Stimulated activated CD8-positive, alpha-beta memory T cell treated with anti-CD3 and anti-CD28 coated beads, Interleukin-4, amount 100 ng/mL, for 4 hours (primary cell): ENCODE measurements around the gene SLIT3.

Experiments
- DNase-seq, 2 donors: peaks; one replicate each; pipeline ENCODE4 v3.0.0-alpha.2; 2020; ENCODE audit warnings: low read depth in 2 of 2, low spot score in 1 of 2

The SLIT3 gene

GRCh38 chr5:169048181-169049125 is 252.5 kb downstream of the SLIT3 start:
- no peak for DNase-seq

GRCh38 chr5:169044962-169045361 is 256.0 kb downstream of the SLIT3 start:
- no peak for DNase-seq

GRCh38 chr5:169041180-169041579 is 259.8 kb downstream of the SLIT3 start:
- no peak for DNase-seq

- DNase-seq = no peak
These were observed 261.3 kb downstream of the SLIT3 start for GRCh38 chr5:169039592-169039991.

GRCh38 chr5:169037466-169037865 is 263.5 kb downstream of the SLIT3 start:
- DNase-seq = no peak

GRCh38 chr5:169036079-169036805 is 264.7 kb downstream of the SLIT3 start:
- DNase-seq = no peak

GRCh38 chr5:169029661-169030274 is 271.2 kb downstream of the SLIT3 start:
- no peak for DNase-seq

- DNase-seq = no peak
These were observed 271.9 kb downstream of the SLIT3 start for GRCh38 chr5:169029037-169029436.

GRCh38 chr5:169027501-169028061 is 273.4 kb downstream of the SLIT3 start:
- no peak for DNase-seq

- DNase-seq = no peak
These were observed 275.4 kb downstream of the SLIT3 start for GRCh38 chr5:169025491-169025890.

GRCh38 chr5:169024421-169024820 is 276.5 kb downstream of the SLIT3 start:
- no peak for DNase-seq

- DNase-seq = no peak
These were observed 278.2 kb downstream of the SLIT3 start for GRCh38 chr5:169022718-169023117.

- DNase-seq = no peak
These were observed 280.8 kb downstream of the SLIT3 start for GRCh38 chr5:169020102-169020501.

- DNase-seq = no peak
These were observed 282.0 kb downstream of the SLIT3 start for GRCh38 chr5:169018925-169019324.

GRCh38 chr5:169015991-169016390 is 284.9 kb downstream of the SLIT3 start:
- DNase-seq = no peak

- no peak for DNase-seq
These were observed 287.1 kb downstream of the SLIT3 start for GRCh38 chr5:169013846-169014245.

GRCh38 chr5:169013208-169013728 is 287.7 kb downstream of the SLIT3 start:
- DNase-seq = no peak

GRCh38 chr5:169012450-169012849 is 288.5 kb downstream of the SLIT3 start:
- DNase-seq = no peak

GRCh38 chr5:169011451-169011850 is 289.5 kb downstream of the SLIT3 start:
- no peak for DNase-seq

- DNase-seq = no peak
These were observed 289.9 kb downstream of the SLIT3 start for GRCh38 chr5:169011009-169011408.

- DNase-seq = no peak
These were observed 291.8 kb downstream of the SLIT3 start for GRCh38 chr5:169009123-169009522.
